ENCODE data around the gene ADIPOR2.

ADIPOR2 gene

GRCh38 chr12:1690578-1691122 is at the start of gene ADIPOR2:
ADIPOR2 (plus strand) TSS chr12:1691070; CDS start chr12:1754344, 63,274 bp downstream.
- DNase-seq: peak in 1 of 2 experiments; percentile 74

- DNase-seq: no peak
Measured at GRCh38 chr12:1642513-1642912, 48.4 kb upstream of the ADIPOR2 start.

GRCh38 chr12:1643043-1643442 is 47.8 kb upstream of the ADIPOR2 start:
- DNase-seq: no peak

- no peak for DNase-seq
Measured at GRCh38 chr12:1643905-1644533, 46.9 kb upstream of the ADIPOR2 start.

- peak; percentile 84 to 88 for DNase-seq
Measured at GRCh38 chr12:1644534-1645438, 46.1 kb upstream of the ADIPOR2 start.

GRCh38 chr12:1645819-1646218 is 45.1 kb upstream of the ADIPOR2 start:
- DNase-seq: no peak

- no peak for DNase-seq
Measured at GRCh38 chr12:1646569-1647284, 44.1 kb upstream of the ADIPOR2 start.

- no peak for DNase-seq
Measured at GRCh38 chr12:1647285-1647669, 43.6 kb upstream of the ADIPOR2 start.

GRCh38 chr12:1650260-1650977 is 40.5 kb upstream of the ADIPOR2 start:
- no peak for DNase-seq

- DNase-seq: no peak
Measured at GRCh38 chr12:1650978-1651361, 39.9 kb upstream of the ADIPOR2 start.

- no peak for DNase-seq
Measured at GRCh38 chr12:1651946-1652345, 38.9 kb upstream of the ADIPOR2 start.

GRCh38 chr12:1655225-1655788 is 35.6 kb upstream of the ADIPOR2 start:
- no peak for DNase-seq

GRCh38 chr12:1656902-1657301 is 34.0 kb upstream of the ADIPOR2 start:
- DNase-seq: no peak

GRCh38 chr12:1657688-1658087 is 33.2 kb upstream of the ADIPOR2 start:
- DNase-seq: no peak

GRCh38 chr12:1660304-1661187 is 30.3 kb upstream of the ADIPOR2 start:
- no peak for DNase-seq

- no peak for DNase-seq
Measured at GRCh38 chr12:1661553-1662335, 29.1 kb upstream of the ADIPOR2 start.

GRCh38 chr12:1662761-1663439 is 28.0 kb upstream of the ADIPOR2 start:
- DNase-seq: no peak

- no peak for DNase-seq
Measured at GRCh38 chr12:1663440-1664132, 27.3 kb upstream of the ADIPOR2 start.

GRCh38 chr12:1665366-1665765 is 25.5 kb upstream of the ADIPOR2 start:
- no peak for DNase-seq

All from cerebellar nuclear complex (tissue), 1 donor.